Left renal cortex interstitium (tissue), 4 donors: ENCODE measurements around the gene TACO1. TPM values are rescaled to one million over a fixed set of nuclear protein-coding genes. Genes with fewer than 3 reads are reported as not detected.

Source experiments
- DNase-seq, 4 donors: peaks; one replicate each; pipeline ENCODE4 v3.0.0-alpha.2; 2013; ENCODE audit warnings: low read depth in 4 of 4, low spot score in 2 of 4, missing footprints in 1 of 4
- polyA plus RNA-seq, 4 donors: library from polyadenylated mRNA; unstranded; fragments of 120-200 nt; gene quantifications; one replicate each; pipeline ENCODE4 v1.2.1, GENCODE V29; 2013; ENCODE audit not compliant: insufficient read length in 4 of 4

TACO1 gene
- 10 to 100 TPM; 26.7 to 30.9 (median 28.4) TPM for polyA plus RNA-seq

GRCh38 chr17:63600569-63601438 is at the start of gene TACO1:
Gene TACO1 (plus strand): TSS chr17:63600895. CDS start chr17:63601084, 189 bp downstream.
- peak; percentile 50 to 70 (median 62) for DNase-seq

GRCh38 chr17:63552211-63552610 is 48.5 kb upstream of the TACO1 start:
- no peak for DNase-seq

- DNase-seq: no peak
Measured at GRCh38 chr17:63555500-63556156, 45.1 kb upstream of the TACO1 start.

- no peak for DNase-seq
Measured at GRCh38 chr17:63557416-63557815, 43.3 kb upstream of the TACO1 start.

GRCh38 chr17:63558441-63558840 is 42.3 kb upstream of the TACO1 start:
- DNase-seq: no peak

- DNase-seq: no peak
Measured at GRCh38 chr17:63561819-63562218, 38.9 kb upstream of the TACO1 start.

GRCh38 chr17:63563339-63563738 is 37.4 kb upstream of the TACO1 start:
- DNase-seq: no peak

- no peak for DNase-seq
Measured at GRCh38 chr17:63564562-63564961, 36.1 kb upstream of the TACO1 start.

- DNase-seq: no peak
Measured at GRCh38 chr17:63567229-63567628, 33.5 kb upstream of the TACO1 start.

- DNase-seq: no peak
Measured at GRCh38 chr17:63568563-63568962, 32.1 kb upstream of the TACO1 start.

GRCh38 chr17:63571632-63572310 is 28.9 kb upstream of the TACO1 start:
- DNase-seq: no peak

- DNase-seq: no peak
Measured at GRCh38 chr17:63573634-63574033, 27.1 kb upstream of the TACO1 start.

- no peak for DNase-seq
Measured at GRCh38 chr17:63578027-63578768, 22.5 kb upstream of the TACO1 start.

- no peak for DNase-seq
Measured at GRCh38 chr17:63578769-63579111, 22.0 kb upstream of the TACO1 start.

GRCh38 chr17:63579633-63580032 is 21.1 kb upstream of the TACO1 start:
- DNase-seq: no peak

GRCh38 chr17:63587770-63588169 is 12.9 kb upstream of the TACO1 start:
- DNase-seq: no peak

GRCh38 chr17:63588797-63589196 is 11.9 kb upstream of the TACO1 start:
- DNase-seq: no peak

GRCh38 chr17:63589646-63590045 is 11.0 kb upstream of the TACO1 start:
- DNase-seq: no peak

GRCh38 chr17:63592797-63593196 is 7.9 kb upstream of the TACO1 start:
- DNase-seq: no peak

GRCh38 chr17:63595132-63595531 is 5.6 kb upstream of the TACO1 start:
- no peak for DNase-seq
